Measurements from ENCODE around the gene FERMT2. TPM values are rescaled to one million over a fixed set of nuclear protein-coding genes. Genes with fewer than 3 reads are reported as not detected.

FERMT2 gene
- total RNA-seq, 4 donors from 2014 or later = 38.6 to 186 (median 62.7) TPM

DNA sequence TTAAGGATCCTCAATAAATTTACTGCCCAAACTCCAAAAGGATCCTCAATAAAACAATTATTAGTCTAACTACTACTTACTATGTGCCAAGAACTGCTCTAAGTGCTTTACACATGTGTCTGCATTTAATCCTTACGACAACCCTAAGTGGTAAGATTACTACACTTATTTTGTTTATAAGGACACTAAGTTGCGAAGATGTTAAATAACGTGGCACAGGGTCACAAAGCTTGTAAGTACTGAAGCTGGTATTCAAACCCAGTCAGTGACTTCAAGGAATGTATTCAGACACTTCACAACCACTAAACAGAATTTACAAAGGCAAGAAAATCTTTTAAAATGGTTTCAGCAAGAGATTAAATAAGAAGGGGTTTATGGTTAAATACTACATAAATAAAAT lies 13.0 kb downstream of the FERMT2 start:
- no peaks in the 10 kb centered on the region for H3K36me3 ChIP-seq
- H3K4me3 ChIP-seq = no peak overlapping the region
- peak overlapping the region in 1 of 4 donors; percentile 9 for H3K27ac ChIP-seq
- intact Hi-C loops (cut with DNase I; ENCODE audit: low total_unique reads) (no loop called here), in situ Hi-C loops (cut with MboI; ENCODE audit: low pct_ligation_motif_present in 1 of 4, low pct_unique_long_range_greater_than_20kb in 1 of 4, low sequenced_read_pairs in 3 of 4) (no loop called here)
- H3K27me3 ChIP-seq = no peaks in the 10 kb centered on the region
- no peaks in the 10 kb centered on the region for H3K9me3 ChIP-seq
- TF ChIP-seq POLR2AphosphoS5 (IDR thresholded peaks at IDR 0.05) = no peak
- TF ChIP-seq CTCF (IDR thresholded peaks at IDR 0.05) = no peak
- no peak for DNase-seq
- peaks cover 8 to 41% (median 14%) of the 10 kb centered on the region in 4 donors for H3K4me1 ChIP-seq
- WGBS, 2 donors (ENCODE audit: low coverage in 1 of 2) = 58 to 84% methylated on average over 3 of the region's 3 CpGs

DNA sequence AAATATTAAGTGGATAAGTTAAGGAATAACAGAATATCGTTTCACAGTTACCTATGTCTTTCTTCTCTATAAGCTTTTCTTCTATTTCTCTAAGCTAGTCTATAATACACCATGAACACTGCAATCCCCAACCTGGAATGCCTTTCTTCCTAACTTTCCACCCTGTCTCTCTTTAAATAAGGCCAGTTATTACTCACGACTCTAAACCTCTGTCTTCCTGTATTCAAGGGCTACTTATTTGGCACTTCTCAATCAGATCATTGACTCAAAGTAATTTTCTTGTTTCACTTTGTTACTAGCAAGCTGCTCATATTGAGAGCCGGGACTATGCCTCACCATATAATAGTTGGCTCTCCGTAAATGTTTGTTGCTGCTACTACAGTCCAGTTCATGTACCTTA lies 13.5 kb downstream of the FERMT2 start:
- intact Hi-C loops (cut with DNase I; ENCODE audit: low total_unique reads) (no loop called here), in situ Hi-C loops (cut with MboI; ENCODE audit: low pct_ligation_motif_present in 1 of 4, low pct_unique_long_range_greater_than_20kb in 1 of 4, low sequenced_read_pairs in 3 of 4) (no loop called here)
- no peaks in the 10 kb centered on the region for H3K27me3 ChIP-seq
- 55 to 61% methylated on average over 4 of the region's 4 CpGs for WGBS, 2 donors (ENCODE audit: low coverage in 1 of 2)
- H3K27ac ChIP-seq = peak overlapping the region in 1 of 4 donors; percentile 9
- no peak for TF ChIP-seq EP300 (IDR thresholded peaks at IDR 0.05; ENCODE audit: low read depth)
- no peak for TF ChIP-seq POLR2A (IDR thresholded peaks at IDR 0.05)
- TF ChIP-seq POLR2AphosphoS5 (IDR thresholded peaks at IDR 0.05) = no peak
- no peak for TF ChIP-seq CTCF (IDR thresholded peaks at IDR 0.05)
- H3K36me3 ChIP-seq = no peaks in the 10 kb centered on the region
- H3K4me1 ChIP-seq = peaks cover 8 to 41% (median 14%) of the 10 kb centered on the region in 4 donors
- no peak for DNase-seq
- no peaks in the 10 kb centered on the region for H3K9me3 ChIP-seq
- no peak overlapping the region for H3K4me3 ChIP-seq

DNA sequence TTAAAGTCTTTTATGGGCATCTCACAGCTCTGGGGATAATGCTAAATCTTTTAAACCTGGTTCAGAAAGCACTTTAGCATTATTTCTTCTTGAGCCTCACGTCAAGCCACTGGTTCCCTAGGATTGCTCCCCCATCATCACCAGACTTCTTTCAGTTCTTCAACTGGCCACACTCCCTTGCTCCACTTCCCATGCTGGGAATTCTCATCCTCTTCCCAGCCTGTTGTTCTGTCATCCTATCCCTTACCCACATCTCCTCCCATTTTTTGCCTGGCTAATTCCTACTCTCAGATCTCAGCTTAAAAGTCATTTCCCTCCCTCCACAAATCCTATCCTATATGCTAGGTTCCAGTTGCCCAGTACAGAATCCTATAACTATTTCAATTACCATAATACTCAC lies 14.4 kb downstream of the FERMT2 start:
- intact Hi-C loops (cut with DNase I; ENCODE audit: low total_unique reads) = no loop called here
- Histone ChIP-seq H3K9me3 (no peaks in the 10 kb centered on the region), H3K27me3 (no peaks in the 10 kb centered on the region), H3K4me1 (peaks cover 8 to 41% (median 10%) of the 10 kb centered on the region in 4 donors), H3K36me3 (no peaks in the 10 kb centered on the region), H3K27ac (peak overlapping the region in 1 of 4 donors; percentile 23), H3K4me3 (no peak overlapping the region)
- TF ChIP-seq POLR2A (IDR thresholded peaks at IDR 0.05) (no peak), POLR2AphosphoS5 (IDR thresholded peaks at IDR 0.05) (no peak), EP300 (IDR thresholded peaks at IDR 0.05; ENCODE audit: low read depth) (no peak), CTCF (IDR thresholded peaks at IDR 0.05) (no peak)
- 77 to 90% methylated on average over 1 of the region's 1 CpG for whole genome bisulfite sequencing, 2 donors (ENCODE audit: low coverage in 1 of 2)
- DNase-seq = no peak
- in situ Hi-C loops (cut with MboI; ENCODE audit: low pct_ligation_motif_present in 1 of 4, low pct_unique_long_range_greater_than_20kb in 1 of 4, low sequenced_read_pairs in 3 of 4) = no loop called here

DNA sequence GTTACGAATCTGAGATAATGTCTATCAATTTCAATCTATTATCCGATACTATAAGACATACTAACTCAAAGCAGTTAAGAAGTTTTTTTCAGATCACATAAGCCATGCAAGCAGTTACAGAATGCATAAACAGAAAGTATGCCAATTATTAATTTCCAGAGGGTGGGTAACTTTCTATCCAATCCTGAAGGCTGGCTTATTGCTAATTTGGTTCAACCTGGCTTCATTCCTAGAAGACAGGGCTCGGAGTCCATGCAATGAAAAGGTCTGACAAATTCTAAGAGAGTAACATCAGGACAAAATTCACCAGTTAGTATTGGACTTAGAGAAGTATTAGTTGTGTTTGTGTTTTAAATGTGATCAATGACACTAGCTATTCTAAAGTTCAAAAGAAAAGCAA lies 15.0 kb downstream of the FERMT2 start:
- Histone ChIP-seq H3K9me3 (no peaks in the 10 kb centered on the region), H3K27me3 (no peaks in the 10 kb centered on the region), H3K36me3 (no peaks in the 10 kb centered on the region), H3K4me1 (peaks cover 8 to 43% (median 11%) of the 10 kb centered on the region in 4 donors), H3K4me3 (no peak overlapping the region), H3K27ac (no peak overlapping the region)
- in situ Hi-C loops (cut with MboI; ENCODE audit: low pct_ligation_motif_present in 1 of 4, low pct_unique_long_range_greater_than_20kb in 1 of 4, low sequenced_read_pairs in 3 of 4) = no loop called here
- no peak for DNase-seq
- TF ChIP-seq POLR2AphosphoS5 (IDR thresholded peaks at IDR 0.05) (no peak), POLR2A (IDR thresholded peaks at IDR 0.05) (no peak), EP300 (IDR thresholded peaks at IDR 0.05; ENCODE audit: low read depth) (no peak), CTCF (IDR thresholded peaks at IDR 0.05) (no peak)
- intact Hi-C loops (cut with DNase I; ENCODE audit: low total_unique reads) = no loop called here
- 75 to 76% methylated on average over 2 to 3 of the region's 3 CpGs for WGBS, 2 donors (ENCODE audit: low coverage in 1 of 2)

Data from transverse colon (tissue), 4 donors.